Measurements from ENCODE around the gene UNC119. TPM values are rescaled to one million over a fixed set of nuclear protein-coding genes. Genes with fewer than 3 reads are reported as not detected.

The UNC119 gene
- total RNA-seq, 1 donor = 21.6 TPM

DNA sequence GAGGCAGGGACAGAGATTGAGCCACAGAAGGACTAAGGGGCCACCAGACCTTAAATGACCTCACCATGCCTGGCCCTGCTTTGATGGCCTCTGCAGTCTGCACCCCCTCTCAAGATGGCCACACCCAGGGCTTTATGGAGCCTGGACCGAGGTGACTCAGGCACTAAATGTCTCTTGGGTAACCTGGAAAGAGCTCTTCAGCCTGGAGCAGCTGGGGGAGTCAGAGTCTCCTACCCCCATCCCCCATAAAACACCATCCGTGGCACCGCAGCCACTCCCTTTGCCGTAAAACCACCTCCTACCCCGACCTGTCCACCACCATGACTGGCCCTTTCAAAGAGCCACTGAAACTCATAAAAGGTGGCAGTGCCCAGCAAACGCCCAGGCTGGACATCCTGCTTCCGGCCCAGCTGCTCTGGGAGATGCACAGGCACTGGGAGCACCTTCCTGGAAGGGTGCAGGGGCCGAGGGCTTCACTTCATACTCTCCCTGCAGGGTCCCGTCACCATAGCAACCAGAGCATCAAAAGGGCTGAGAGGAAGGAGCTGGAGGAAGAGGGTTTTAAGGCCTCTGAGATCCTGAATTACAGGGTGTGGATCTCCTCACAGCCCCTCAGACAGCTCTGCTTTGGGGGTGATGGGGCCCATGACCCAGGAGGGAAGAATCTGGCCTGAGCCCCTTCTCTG lies 24.0 kb downstream of the UNC119 start:
- TF ChIP-seq, protein P1, sequence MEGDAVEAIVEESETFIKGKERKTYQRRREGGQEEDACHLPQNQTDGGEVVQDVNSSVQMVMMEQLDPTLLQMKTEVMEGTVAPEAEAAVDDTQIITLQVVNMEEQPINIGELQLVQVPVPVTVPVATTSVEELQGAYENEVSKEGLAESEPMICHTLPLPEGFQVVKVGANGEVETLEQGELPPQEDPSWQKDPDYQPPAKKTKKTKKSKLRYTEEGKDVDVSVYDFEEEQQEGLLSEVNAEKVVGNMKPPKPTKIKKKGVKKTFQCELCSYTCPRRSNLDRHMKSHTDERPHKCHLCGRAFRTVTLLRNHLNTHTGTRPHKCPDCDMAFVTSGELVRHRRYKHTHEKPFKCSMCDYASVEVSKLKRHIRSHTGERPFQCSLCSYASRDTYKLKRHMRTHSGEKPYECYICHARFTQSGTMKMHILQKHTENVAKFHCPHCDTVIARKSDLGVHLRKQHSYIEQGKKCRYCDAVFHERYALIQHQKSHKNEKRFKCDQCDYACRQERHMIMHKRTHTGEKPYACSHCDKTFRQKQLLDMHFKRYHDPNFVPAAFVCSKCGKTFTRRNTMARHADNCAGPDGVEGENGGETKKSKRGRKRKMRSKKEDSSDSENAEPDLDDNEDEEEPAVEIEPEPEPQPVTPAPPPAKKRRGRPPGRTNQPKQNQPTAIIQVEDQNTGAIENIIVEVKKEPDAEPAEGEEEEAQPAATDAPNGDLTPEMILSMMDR (IDR thresholded peaks at IDR 0.05; ENCODE audit: insufficient read depth, low read depth, low read length) = no peak
- H3K4me3 ChIP-seq (ENCODE audit: low read depth, low read length) = no peak overlapping the region
- DNase-seq (ENCODE audit: low read depth) = peak; percentile 27

DNA sequence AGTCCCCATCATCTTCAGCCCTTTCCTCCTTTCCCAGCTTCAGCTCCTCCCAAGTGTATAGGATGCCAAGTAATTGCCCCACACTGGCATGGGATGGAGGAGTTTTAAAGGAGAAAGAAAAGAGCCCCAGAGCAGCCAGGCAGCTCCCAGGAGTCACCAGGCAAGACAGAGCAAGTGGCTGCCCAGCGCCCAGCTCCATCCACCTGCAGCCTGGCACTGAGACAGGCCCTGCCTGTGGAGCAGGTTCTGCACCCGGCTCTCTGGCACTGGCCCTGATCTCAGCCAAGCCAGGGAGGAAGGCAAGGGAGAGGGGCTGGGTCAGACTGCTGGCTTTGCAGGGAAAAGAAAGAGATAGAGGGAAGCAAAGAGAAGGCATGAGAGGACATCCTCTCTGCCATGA lies 24.6 kb downstream of the UNC119 start:
- DNase-seq (ENCODE audit: low read depth) = no peak
- TF ChIP-seq, protein P1 (IDR thresholded peaks at IDR 0.05; ENCODE audit: insufficient read depth, low read depth, low read length) = no peak
- H3K4me3 ChIP-seq (ENCODE audit: low read depth, low read length) = no peak overlapping the region

DNA sequence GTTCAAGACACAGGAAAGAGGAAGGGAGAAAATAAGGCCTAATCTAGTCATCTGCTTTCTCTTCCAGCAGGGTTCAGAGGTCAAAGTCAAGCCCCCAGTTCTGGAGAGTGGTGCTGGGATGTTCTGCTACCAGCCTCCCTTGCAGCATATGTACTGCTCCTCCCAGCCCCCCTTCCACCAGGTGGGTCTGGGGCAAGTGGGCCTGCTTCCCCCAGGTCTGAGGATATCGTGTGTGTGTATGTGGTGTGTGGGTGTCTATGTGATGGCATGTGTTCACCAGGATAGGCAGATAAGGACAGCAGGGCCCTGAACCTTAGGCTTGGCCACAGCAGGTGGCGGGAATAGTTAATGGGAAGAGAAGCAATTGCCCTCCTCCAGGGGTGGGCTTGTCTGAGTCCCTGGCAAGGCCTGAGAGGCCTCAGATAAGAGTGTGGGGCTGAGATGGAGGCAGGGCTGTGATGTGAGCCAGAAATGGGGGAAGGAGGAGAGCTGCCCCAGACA lies 25.2 kb downstream of the UNC119 start:
- H3K4me3 ChIP-seq (ENCODE audit: low read depth, low read length) = no peak overlapping the region
- no peak for DNase-seq (ENCODE audit: low read depth)
- TF ChIP-seq, protein P1 (IDR thresholded peaks at IDR 0.05; ENCODE audit: insufficient read depth, low read depth, low read length) = no peak

DNA sequence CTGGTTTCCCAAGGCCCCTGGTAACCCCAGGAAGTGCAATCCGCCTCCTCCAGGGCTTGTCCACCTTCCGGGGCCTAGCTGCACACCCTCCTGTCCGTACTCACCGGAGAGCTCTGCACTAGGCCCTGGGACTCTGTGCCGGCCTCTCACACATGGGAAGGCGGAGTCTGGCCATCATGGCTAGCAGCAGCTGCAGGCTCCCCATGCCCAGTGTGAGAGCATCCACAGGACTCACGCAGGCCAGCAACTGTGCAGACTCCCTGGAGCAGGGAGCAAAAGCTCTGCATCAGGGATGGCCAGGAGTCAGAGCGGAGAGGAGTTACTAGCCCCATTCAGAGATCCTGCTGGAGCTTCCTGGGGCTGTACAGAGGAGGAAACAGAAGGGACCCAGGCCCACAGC lies 26.0 kb downstream of the UNC119 start:
- no peak overlapping the region for H3K4me3 ChIP-seq (ENCODE audit: low read depth, low read length)
- DNase-seq (ENCODE audit: low read depth) = no peak
- TF ChIP-seq, protein P1 (IDR thresholded peaks at IDR 0.05; ENCODE audit: insufficient read depth, low read depth, low read length) = no peak

DNA sequence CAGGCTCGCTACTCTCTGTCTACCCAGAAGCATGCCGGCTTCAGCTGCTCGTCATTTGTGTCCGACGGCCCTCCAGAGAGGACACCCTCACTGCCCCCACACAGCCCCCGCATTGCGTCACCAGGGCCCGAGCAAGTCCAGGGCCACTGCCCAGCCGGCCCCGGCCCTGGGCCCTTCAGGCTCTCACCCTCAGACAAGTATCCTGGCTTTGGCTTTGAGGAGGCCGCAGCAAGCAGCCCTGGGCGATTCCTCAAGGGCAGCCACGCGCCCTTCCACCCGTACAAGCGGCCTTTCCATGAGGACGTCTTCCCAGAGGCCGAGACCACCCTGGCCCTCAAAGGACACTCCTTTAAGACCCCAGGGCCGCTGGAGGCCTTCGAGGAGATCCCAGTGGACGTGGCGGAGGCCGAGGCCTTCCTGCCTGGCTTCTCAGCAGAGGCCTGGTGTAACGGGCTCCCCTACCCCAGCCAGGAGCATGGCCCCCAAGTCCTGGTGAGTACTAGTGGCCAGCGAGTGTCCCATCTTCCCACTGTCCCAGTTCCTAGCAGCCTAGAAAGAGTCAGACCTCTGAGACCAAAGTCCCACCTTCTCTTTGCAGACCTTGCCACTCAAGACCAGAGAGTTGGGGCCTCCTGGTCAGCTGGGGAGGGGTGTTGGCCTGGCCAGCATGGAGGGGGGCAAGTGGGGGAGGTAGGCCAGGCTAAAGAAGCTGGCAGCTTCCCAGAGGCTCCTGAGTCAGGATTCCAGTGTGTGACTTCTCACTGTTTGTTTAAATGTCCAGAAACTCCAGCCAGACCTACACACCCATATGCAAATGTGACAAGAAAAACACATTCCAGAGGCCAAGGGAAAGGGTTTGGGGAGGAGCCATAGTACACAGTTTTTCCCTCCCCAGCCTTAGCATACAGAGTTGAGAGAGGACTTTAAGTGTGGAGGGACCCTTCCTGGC lies 27.7 kb downstream of the UNC119 start:
- TF ChIP-seq, protein P1 (IDR thresholded peaks at IDR 0.05; ENCODE audit: insufficient read depth, low read depth, low read length) = no peak
- H3K4me3 ChIP-seq (ENCODE audit: low read depth, low read length) = no peak overlapping the region
- peak; percentile 49 for DNase-seq (ENCODE audit: low read depth)

DNA sequence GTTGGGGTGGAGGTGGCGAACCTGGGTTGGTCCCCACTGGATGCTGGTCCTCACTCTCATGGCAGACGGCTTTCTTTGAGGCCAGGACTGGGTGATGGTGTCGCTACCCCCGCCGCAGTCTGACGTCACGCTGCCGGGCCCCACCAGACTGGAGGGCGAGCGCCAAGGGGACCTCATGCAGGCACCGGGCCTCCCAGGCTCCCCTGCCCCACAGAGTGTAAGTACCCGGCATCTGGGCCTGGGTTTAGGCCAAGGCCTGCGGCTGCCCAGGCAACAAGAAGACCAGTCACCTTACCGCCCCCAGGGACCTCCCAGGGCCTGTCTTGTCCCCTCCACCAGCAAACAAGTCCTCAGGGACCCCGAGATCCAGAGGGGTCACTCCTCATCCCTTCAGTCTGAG lies 28.5 kb downstream of the UNC119 start:
- DNase-seq (ENCODE audit: low read depth) = no peak
- TF ChIP-seq, protein P1 (IDR thresholded peaks at IDR 0.05; ENCODE audit: insufficient read depth, low read depth, low read length) = no peak
- H3K4me3 ChIP-seq (ENCODE audit: low read depth, low read length) = no peak overlapping the region

All from fibroblast of villous mesenchyme (primary cell).